HG03159 (cell line): ENCODE measurements around the gene STK16.
"Not testable (repeated sequence)": the region's sequence is repeated elsewhere in the genome, so short reads cannot be mapped to it uniquely, and the experiment has no call there.

Experiments
- ATAC-seq: cut with Tn5 transposase; IDR thresholded peaks from one replicate; pipeline ENCODE4 v1.9.1; 2021; ENCODE audit warnings: mild to moderate bottlenecking, moderate library complexity; ENCODE audit not compliant: unreplicated experiment

The STK16 gene, protein sequence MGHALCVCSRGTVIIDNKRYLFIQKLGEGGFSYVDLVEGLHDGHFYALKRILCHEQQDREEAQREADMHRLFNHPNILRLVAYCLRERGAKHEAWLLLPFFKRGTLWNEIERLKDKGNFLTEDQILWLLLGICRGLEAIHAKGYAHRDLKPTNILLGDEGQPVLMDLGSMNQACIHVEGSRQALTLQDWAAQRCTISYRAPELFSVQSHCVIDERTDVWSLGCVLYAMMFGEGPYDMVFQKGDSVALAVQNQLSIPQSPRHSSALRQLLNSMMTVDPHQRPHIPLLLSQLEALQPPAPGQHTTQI

GRCh38 chr2:219245148-219245898, at the start of gene STK16, which contains the start of gene GLB1L:
Gene STK16, plus strand, starts transcription at chr2:219245479. Its CDS starts 521 bp downstream, at chr2:219246000.
Gene GLB1L, minus strand, starts transcription at chr2:219245444. Its CDS starts 1,871 bp downstream, at chr2:219243573.
- ATAC-seq, result peak; percentile 67

- ATAC-seq, result no peak
Measured at GRCh38 chr2:219197388-219197787, 47.9 kb upstream of the STK16 start.

DNA sequence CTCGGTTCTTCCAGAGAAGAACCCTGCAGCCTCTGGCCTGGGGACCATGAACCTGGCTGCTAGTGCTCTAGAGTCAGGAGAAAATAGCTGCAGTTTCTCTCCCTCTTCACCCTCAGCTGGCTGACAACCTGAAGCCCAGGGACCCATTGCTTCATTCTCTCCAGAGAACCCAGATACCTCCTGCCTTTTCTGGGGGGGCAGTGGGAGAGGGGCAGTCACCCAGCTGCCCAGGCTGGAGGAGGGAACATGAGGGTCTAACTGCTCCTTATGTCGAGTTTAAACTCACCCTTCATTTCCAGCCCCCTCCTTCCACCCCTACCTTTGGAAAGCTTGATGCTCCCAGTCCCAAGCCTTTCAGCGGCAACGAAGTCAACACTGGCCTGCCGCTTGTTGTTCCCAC, 46.3 kb upstream of the STK16 start:
- ATAC-seq, result no peak

- ATAC-seq, result no peak
Measured at GRCh38 chr2:219199470-219200211, 45.6 kb upstream of the STK16 start.

- not testable (repeated sequence) for ATAC-seq
Measured at GRCh38 chr2:219200502-219201326, 44.6 kb upstream of the STK16 start.

DNA sequence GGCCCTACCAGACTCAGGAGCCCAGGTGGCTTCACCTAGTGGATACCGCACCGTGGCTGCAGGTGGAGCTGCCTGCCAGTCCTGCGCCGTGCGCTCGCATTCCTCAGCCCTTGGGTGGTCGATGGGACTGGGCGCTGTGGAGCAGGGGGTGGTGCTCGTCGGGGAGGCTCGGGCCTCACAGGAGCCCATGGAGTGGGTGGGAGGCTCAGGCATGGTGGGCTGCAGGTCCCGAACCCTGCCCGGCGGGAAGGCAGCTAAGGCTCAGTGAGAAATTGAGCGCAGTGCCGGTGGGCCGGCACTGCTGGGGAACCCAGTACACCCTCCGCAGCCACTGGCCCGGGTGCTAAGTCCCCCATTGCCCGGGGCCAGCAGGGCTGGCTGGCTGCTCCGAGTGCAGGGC, 43.9 kb upstream of the STK16 start:
- not testable (repeated sequence) for ATAC-seq

- no peak for ATAC-seq
Measured at GRCh38 chr2:219204425-219205164, 40.7 kb upstream of the STK16 start.

- no peak for ATAC-seq
Measured at GRCh38 chr2:219205165-219205538, 40.1 kb upstream of the STK16 start.

GRCh38 chr2:219205981-219206327, 39.3 kb upstream of the STK16 start:
- ATAC-seq, result no peak

GRCh38 chr2:219206328-219207133, 38.7 kb upstream of the STK16 start, which contains the start of gene ZFAND2B:
Gene ZFAND2B, plus strand, starts transcription at chr2:219206782. Its CDS starts 206 bp downstream, at chr2:219206988.
- ATAC-seq, result peak; percentile 97

DNA sequence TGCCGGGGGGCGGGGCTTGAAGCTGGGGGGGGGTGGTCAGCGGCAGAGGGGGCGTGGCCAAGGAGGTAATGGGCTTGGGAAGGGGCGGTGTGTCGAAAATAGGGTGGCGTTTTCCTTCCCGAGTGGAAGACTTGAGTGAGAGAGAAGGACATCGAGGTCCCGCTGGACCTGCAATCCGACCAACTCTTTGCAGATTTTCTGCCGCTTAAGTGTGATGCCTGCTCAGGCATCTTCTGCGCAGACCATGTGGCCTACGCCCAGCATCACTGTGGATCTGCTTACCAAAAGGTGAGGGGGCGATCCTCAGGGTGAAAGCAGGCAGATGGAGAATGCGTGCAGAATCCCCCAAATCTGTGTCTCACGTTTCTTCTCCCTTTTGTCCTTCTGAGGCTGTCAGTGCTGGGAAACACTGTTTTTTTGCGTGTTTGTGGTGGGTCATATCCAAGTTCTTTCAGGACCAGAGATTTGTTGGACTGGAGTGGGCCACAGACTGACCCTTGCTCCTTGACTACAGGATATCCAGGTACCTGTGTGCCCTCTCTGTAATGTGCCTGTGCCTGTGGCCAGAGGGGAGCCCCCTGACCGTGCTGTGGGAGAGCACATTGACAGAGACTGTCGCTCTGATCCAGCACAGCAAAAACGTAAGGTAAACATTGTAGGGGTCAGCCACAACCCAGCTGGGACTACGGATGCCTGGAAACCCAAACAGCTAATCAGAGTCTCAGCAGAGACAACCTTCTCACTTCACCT, 38.0 kb upstream of the STK16 start:
- no peak for ATAC-seq

- ATAC-seq, result no peak
Measured at GRCh38 chr2:219207884-219208740, 37.2 kb upstream of the STK16 start.

- ATAC-seq, result no peak
Measured at GRCh38 chr2:219209236-219210195, 35.8 kb upstream of the STK16 start.

- no peak for ATAC-seq
Measured at GRCh38 chr2:219210196-219210885, 34.9 kb upstream of the STK16 start.

DNA sequence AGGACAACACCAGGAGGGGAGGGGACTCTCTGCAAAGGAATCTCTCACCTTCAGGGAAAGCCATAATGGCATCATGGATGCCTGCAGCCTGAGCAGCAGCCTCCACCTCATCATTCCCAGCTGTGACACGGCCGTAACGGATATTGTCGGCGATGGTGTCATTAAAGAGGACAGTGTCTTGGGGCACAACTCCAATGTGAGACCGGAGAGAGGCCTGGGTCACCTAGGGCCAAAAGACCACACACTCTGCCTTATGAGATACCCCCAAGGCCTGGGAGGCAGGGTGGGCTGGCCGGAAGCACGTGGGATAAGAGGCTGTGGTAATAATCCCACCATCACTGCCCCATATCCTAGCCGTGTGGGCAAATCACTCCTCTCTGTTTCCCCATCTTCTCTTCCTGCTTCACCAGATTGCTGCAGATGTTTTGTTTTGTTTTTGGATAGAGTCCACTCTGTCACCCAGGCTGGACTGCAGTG, 34.4 kb upstream of the STK16 start:
- no peak for ATAC-seq

DNA sequence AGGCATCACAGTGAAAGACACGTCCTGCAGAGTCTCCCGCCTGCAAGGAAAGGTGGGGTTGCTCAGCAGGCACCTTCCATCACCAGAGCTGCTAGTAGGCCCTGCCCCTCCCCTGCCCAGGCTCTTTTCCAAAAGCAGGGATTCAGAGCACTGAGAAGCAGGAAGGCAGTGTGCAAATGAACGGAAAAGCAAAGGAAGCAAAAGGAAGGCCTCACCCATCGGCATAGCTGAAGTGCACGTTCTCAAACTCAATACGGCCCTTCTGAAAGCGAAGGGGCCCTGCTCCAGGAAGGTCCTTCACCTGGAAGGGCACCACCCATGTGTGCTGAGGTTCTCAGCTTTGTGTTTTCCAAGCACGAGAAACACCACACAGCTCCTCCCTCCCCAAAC, 32.3 kb upstream of the STK16 start:
- no peak for ATAC-seq
